GM12873 (cell line): ENCODE measurements around the gene LEKR1.

Experiments
- CTCF ChIP-seq: IDR thresholded peaks from 2 replicates; pipeline ENCODE4 v1.5.1; 2012; ENCODE audit warnings: low read depth, mild to moderate bottlenecking, moderate library complexity, low read length, control low read depth; ENCODE audit not compliant: insufficient read depth; ENCODE audit errors: missing control alignments

The LEKR1 gene

GRCh38 chr3:156981005-156981404, 154.9 kb downstream of the LEKR1 start:
- TF ChIP-seq CTCF: no peak

GRCh38 chr3:156983559-156983958, 157.4 kb downstream of the LEKR1 start:
- no peak for TF ChIP-seq CTCF

- TF ChIP-seq CTCF: no peak
Observed at GRCh38 chr3:156985711-156986110, 159.6 kb downstream of the LEKR1 start.

GRCh38 chr3:156987946-156988345, 161.8 kb downstream of the LEKR1 start:
- no peak for TF ChIP-seq CTCF

- TF ChIP-seq CTCF: no peak
Observed at GRCh38 chr3:156997351-156997750, 171.2 kb downstream of the LEKR1 start.

GRCh38 chr3:157001221-157001957, 175.2 kb downstream of the LEKR1 start:
- TF ChIP-seq CTCF: no peak

- no peak for TF ChIP-seq CTCF
Observed at GRCh38 chr3:157021679-157022078, 195.5 kb downstream of the LEKR1 start.
